Measurements from ENCODE around the gene NTRK3.

The NTRK3 gene

DNA sequence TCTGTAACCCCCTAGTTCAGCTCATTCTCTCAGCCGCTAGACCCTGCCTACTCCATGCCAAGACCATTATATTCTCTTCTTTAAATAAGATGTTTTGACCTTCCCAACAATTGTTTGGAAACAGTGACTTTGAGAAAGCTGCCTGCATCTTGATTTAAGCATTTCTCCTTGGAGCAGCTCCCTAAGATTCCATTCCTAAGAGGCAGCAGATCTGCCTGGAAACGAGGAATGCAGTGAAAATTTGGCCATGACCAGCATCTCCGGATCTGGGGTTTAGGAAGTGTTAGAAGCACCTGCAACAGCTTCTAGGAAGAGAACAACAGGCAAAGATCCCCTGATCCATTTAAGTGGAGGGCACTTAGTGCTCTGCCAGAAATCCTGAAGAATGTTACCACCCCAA, 235.7 kb downstream of the NTRK3 start:
- DNase-seq: no peak

DNA sequence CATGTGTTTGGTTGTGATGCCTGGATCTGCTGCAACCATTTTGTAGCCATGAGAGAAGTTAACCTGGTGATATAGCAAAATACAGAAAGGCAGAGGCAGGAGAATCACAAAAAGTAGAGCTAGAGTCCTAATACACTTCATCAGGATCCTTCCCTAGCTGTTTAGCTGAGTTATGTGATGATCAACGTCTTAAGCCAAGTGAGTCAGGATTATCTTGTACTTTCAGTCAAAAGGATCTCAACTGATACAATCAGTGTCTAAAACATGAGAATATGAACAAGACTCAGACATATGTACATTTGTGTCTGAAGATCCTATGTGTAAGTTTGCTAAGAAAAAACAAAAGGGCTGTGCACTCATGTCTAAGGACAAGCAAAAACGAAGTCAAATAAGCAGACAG, 236.9 kb downstream of the NTRK3 start:
- DNase-seq: no peak

DNA sequence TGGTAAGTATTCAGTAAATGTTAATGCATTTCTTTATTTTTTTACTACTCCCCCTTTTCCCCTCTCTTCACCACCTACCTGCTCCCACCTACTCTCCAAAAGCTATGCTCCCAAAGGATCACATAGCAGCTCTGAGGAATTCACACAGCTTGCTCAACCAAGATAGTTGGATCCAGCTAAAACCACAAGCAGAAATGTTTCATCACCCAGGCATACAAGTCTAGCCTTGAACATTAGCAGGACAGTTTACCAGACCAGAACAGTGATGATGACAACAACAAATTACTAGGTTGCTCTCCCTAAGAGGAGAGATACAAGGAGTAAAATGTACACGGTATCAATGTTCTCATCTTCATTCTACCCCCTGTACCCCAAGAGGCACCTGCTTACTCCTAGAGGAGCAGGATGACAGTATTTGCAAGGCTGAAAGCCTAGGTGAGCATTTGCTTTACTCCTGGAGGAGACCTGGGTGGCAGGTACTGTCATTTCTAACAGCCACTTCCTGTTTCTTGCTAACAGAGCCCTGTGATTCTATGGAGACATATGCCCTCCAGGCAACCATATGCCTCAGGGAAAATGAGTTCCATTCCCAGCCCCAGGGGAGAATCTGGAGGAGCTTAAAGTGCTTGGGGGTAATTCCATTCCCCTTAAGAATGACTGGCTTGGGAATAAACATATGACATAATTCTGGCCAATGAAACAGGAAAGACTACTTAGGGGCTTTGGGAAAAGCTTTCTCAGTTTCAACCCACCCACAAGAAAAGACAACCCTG, 237.5 kb downstream of the NTRK3 start:
- DNase-seq: no peak

- DNase-seq: no peak
Observed at GRCh38 chr15:88017753-88018152, 238.8 kb downstream of the NTRK3 start.

DNA sequence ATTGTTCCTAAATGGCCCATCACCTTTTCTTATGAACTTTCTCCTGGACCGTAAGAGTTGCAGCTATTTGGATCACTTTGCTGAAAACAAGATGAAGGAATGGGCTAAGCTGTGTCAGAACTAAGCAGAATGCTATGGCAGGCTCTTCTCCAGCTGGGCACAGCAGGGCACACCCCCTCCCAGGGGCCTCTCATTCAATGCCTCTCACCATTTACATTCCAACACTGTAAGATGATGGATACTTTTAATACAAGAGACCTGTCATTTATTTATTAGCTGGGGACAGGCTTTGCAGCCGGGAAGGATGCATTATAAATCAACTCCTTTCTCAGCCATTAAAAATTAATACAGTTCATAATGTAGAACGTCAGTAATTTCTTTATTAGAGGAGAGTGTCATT, 240.1 kb downstream of the NTRK3 start:
- no peak for DNase-seq

DNA sequence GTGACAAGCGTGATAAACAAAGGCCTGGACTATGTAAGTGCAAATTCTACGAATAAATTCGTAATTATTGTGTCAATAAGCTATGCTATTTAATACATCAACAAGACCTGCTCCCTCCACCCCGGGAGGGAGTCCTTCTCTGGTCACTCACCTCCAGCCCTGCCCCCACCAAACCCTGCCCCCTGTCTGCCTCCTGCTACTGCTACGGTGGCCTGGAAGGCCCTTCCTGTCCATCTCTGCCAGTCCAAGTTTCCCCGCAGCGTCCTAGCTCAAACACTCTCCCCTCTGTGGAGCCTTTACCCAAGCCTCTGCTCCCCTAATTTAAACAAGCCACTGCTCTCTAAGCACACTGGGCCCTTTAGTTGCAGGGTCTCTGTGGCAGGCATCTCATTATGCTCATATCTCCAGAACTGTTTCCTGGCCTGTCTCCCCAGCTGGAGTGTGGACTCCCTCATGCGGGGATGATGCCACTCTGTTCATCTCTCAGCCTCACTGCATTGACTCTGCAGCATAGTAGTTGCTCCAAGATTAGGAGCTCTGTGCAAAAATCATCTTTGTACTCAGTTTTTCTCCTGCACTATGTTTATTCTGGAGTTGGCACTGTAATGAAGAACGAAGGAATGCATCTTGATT, 241.2 kb downstream of the NTRK3 start:
- no peak for DNase-seq

GRCh38 chr15:88014454-88015160, 241.9 kb downstream of the NTRK3 start:
- DNase-seq: no peak

DNA sequence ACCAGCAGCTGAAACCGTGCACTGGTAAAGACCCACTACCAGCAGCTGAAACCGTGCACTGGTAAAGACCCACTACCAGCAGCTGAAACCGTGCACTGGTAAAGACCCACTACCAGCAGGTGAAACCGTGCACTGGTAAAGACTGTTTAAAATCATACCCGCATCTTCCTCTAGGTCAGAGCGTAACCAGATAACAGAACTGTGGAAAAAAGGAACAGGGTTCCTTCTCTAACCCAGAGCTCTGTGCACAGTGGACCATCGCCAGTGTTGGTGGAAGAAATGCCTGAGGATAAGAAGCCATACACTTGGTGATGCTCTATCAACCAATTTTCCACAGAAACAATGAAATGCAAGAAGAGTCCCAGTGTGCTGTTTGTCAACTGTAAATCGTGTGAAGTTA, 243.4 kb downstream of the NTRK3 start:
- DNase-seq: no peak

GRCh38 chr15:88012688-88013087, 243.9 kb downstream of the NTRK3 start:
- DNase-seq: no peak

DNA sequence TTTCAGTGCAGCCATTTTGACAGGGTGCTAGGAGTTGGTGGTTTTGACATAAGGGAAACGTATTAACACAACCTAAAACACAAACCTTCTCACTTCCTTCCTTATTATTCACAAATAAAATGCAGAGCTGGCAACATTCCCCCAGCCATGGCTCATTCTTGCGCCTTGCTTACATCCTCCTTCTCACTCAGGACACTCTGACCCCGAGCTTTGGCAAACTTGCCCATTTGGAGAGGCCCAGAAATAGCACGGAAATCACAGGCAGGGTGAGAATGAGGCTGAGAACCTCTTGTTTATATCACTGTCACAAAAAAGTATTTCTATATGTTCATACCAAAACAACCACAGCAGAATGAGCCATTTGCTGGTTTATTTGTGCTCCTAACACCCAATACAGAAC, 244.3 kb downstream of the NTRK3 start:
- DNase-seq: no peak

- DNase-seq: no peak
Observed at GRCh38 chr15:88011533-88011932, 245.0 kb downstream of the NTRK3 start.

DNA sequence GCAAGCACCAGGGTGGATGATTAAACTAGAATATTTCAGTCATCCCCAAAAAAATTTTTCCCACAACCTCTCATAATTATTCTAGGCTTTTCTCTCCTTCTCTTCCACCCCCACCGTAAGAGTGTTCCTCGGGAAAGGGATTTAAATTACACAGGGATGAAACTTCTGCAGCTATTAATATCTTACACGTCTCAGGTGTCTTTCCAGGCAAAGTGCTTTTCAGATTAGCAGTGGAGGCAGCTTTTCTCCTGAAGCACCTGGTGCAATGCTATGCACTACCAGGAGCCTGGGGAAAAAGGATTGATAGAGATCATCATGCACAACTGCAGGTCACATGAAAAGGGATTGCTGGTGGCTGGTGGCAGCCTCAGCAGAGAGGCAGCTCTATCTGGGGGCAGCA, 250.4 kb downstream of the NTRK3 start:
- no peak for DNase-seq

- no peak for DNase-seq
Observed at GRCh38 chr15:88004399-88004798, 252.1 kb downstream of the NTRK3 start.

GRCh38 chr15:88003541-88004327, 252.8 kb downstream of the NTRK3 start:
- no peak for DNase-seq

- DNase-seq: no peak
Observed at GRCh38 chr15:88002706-88003105, 253.8 kb downstream of the NTRK3 start.

GRCh38 chr15:87998630-87999029, 257.9 kb downstream of the NTRK3 start:
- DNase-seq: no peak

- no peak for DNase-seq
Observed at GRCh38 chr15:87986776-87987175, 269.8 kb downstream of the NTRK3 start.

DNA sequence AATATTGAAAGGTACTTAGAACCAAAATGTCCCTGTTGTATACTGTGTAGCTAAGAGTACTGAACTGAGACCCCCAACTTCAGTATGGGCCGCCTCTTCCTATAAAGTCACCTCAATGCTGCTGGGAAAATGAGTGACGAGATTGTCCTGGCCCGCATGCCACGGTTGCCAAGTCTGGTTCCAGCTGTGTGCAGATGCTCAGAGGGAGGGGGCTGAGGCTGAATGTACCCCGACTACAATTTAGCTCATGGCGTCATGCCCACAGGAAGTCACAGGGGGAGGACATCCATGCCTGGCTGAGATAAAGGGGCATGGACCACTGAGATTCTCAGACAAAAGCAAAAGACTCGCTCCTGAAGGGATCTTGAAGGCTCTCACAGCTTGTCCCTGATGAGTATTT, 271.1 kb downstream of the NTRK3 start:
- DNase-seq: no peak

- DNase-seq: no peak
Observed at GRCh38 chr15:87981969-87982368, 274.6 kb downstream of the NTRK3 start.

- no peak for DNase-seq
Observed at GRCh38 chr15:87977907-87978306, 278.6 kb downstream of the NTRK3 start.

GRCh38 chr15:87976552-87976951, 280.0 kb downstream of the NTRK3 start:
- DNase-seq: no peak

- no peak for DNase-seq
Observed at GRCh38 chr15:87973501-87974215, 282.9 kb downstream of the NTRK3 start.

DNA sequence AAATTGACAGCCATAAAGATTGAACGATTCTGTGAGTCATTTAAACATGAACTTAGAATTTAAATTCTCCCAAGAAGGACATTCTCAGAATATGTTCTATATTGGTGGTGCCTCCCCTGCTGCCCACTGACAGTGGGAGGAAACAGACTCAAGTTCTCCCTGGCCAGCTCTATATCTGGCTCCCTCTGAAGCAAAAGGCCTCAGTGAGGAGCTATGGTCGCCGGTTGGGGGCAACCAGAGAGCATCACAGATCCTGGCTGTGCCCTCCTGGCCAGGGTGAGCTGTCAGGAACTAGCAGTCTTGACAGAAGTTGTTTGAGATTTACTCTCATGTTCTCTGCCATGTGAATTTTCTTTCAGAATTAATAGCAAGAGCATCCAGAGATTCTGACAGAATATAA, 285.5 kb downstream of the NTRK3 start:
- no peak for DNase-seq

Measured in activated CD4-positive, alpha-beta T cell treated with anti-CD3 and anti-CD28 coated beads, Interleukin-2, amount 50 U/mL, for 16 hours (primary cell).